Measurements from ENCODE around the gene OTULIN. TPM values are rescaled to one million over a fixed set of nuclear protein-coding genes. Genes with fewer than 3 reads are reported as not detected.
A peak's percentile ranks its signal among the peaks of the same experiment; 100 is the strongest.

The OTULIN gene
- total and polyA plus RNA-seq, 2 of the 13 experiments (the other 11 are each of a cell fraction or from before 2014, with no cell fraction given): 7.0 to 34.8 TPM

DNA sequence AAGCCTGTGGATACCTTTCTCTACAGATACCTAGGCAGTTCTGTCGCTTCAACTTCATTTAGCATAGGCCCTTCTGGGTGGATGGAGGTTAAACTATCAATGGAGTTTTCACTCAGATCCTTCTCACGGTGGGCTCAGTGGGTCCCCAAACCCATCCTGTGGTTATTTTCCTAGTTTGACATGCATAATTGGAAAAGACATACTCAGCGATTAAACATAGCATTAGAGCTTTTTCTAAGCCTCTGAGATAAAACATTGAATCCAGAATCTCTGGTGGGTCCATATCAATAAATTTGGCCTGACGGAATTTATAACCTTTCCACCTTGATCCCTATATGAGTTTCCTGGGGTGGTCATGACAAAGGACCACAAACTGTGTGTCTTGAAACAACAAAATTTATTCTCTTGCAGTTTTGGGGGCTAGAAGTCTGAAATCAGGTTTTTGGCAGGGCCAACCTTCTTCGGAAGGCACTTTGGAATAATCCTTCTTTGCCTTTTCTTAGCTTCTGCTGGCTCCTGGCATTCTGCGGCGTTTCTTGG is 1.7 kb upstream of the OTULIN start:
- H3K4me3 ChIP-seq (replicated peaks in 1 of 3; ENCODE audit: insufficient read depth in 1 of 3, low read depth in 2 of 3, low read length in 3 of 3): no peak overlapping the region
- H3K4me1 ChIP-seq (ENCODE audit: insufficient read depth, low read length): peaks cover 47% of the 10 kb centered on the region
- no peaks in the 10 kb centered on the region for H3K9me3 ChIP-seq (ENCODE audit: low read length)
- in situ Hi-C loops (cut with HindIII; ENCODE audit: extremely low pct_ligation_motif_present, low pct_unique_long_range_greater_than_20kb) (no loop called here), intact Hi-C loops (cut with micrococcal nuclease; ENCODE audit: unreplicated experiment) (loop anchor here (10.0 kb wide), 1 partner anchor 518 kb away; the partner anchor contains the start of gene TRIO)
- no peak overlapping the region for H3K9ac ChIP-seq (ENCODE audit: insufficient read depth, low read depth, low read length)
- BruUV-seq (replicated peaks): no TSS peak
- ATAC-seq (no peak), DNase-seq (ENCODE audit: low spot score) (no peak), FAIRE-seq (no peak)
- peaks cover 29% of the 10 kb centered on the region for H3K79me2 ChIP-seq (ENCODE audit: insufficient read depth, low read length)
- no peak overlapping the region for H2AFZ ChIP-seq (ENCODE audit: low read length)
- 95% methylated on average over 7 of the region's 7 CpGs for whole genome bisulfite sequencing (ENCODE audit: low lambda C conversion rate)
- H3K27me3 ChIP-seq (ENCODE audit: control insufficient read depth in 1 of 2, insufficient read depth in 2 of 2, low read length in 2 of 2): no peaks in the 10 kb centered on the region
- CTCF ChIA-PET (ENCODE audit: low intra/inter-chr PET ratio, low total read pairs): no interaction called here
- no peak overlapping the region for H3K4me2 ChIP-seq (ENCODE audit: low read depth, low read length)
- POLR2A ChIA-PET: no interaction called here
- TF ChIP-seq MAFF (IDR thresholded peaks at IDR 0.05; ENCODE audit: low read depth, low read length): peak; percentile 44; the same call in 1 of the 2 replicates
- TF ChIP-seq, protein P1, sequence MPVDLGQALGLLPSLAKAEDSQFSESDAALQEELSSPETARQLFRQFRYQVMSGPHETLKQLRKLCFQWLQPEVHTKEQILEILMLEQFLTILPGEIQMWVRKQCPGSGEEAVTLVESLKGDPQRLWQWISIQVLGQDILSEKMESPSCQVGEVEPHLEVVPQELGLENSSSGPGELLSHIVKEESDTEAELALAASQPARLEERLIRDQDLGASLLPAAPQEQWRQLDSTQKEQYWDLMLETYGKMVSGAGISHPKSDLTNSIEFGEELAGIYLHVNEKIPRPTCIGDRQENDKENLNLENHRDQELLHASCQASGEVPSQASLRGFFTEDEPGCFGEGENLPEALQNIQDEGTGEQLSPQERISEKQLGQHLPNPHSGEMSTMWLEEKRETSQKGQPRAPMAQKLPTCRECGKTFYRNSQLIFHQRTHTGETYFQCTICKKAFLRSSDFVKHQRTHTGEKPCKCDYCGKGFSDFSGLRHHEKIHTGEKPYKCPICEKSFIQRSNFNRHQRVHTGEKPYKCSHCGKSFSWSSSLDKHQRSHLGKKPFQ (CRISPR knock-in tag; IDR thresholded peaks at IDR 0.05; ENCODE audit: insufficient replicate concordance): no peak
- TF ChIP-seq RXRB (CRISPR knock-in tag; IDR thresholded peaks at IDR 0.05; ENCODE audit: borderline replicate concordance): no peak
- TF ChIP-seq MAFK (conservative IDR thresholded peaks at IDR 0.05 in 1 of 2, IDR thresholded peaks at IDR 0.05 in 1 of 2; ENCODE audit: low read length in 2 of 2): peak; percentile 11 to 59; a peak in 2 of 4 replicates
- no peak overlapping the region for H3K27ac ChIP-seq (ENCODE audit: extremely low read length, insufficient read depth, low read length)
- peaks cover 8% of the 10 kb centered on the region; the same call in 1 of the 2 replicates for H4K20me1 ChIP-seq (ENCODE audit: insufficient read depth, low read length)
- H3K36me3 ChIP-seq (replicated peaks in 1 of 2; ENCODE audit: control insufficient read depth in 1 of 2, insufficient read depth in 2 of 2, low read length in 2 of 2): no peaks in the 10 kb centered on the region; a peak in 1 of 5 replicates

DNA sequence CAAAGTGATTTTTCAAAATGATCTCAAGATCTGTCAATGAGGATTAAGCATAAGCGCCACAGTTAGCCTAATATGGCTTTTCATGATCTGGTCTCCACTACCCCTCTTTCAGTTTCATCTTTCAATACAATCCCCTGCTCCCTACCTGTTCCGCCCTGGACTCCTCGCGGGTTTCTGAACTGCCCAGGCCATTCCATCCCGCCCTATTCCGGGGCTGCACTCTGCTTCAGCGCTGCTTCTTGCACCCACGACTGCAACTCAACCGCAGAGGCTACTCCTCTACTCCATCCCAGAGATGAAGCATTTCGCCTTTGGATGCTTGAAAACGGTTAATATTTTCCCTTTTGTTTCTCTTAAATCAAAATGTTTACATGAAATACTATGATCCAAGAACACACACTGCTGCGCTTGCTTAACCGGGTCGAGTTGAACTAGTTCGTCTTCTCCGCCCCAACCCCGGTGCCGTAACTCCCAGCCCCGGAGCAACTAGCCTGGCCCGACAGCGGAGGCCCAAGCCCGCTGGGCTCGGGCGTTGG is 716 bp upstream of the OTULIN start:
- ChIA-PET CTCF (ENCODE audit: low intra/inter-chr PET ratio, low total read pairs) (no interaction called here), POLR2A (interaction anchor here (1.2 kb wide), 2 partner anchors 9 to 345 kb away, joined by 3 read pairs; no protein-coding TSS in a partner anchor)
- Histone ChIP-seq H3K4me2 (ENCODE audit: low read depth, low read length) (peak overlapping the region; percentile 82), H2AFZ (ENCODE audit: low read length) (peak overlapping the region; percentile 72), H3K4me3 (replicated peaks in 1 of 3; ENCODE audit: insufficient read depth in 1 of 3, low read depth in 2 of 3, low read length in 3 of 3) (peak overlapping the region; percentile 83 to 91 (median 86)), H3K79me2 (ENCODE audit: insufficient read depth, low read length) (peaks cover 39% of the 10 kb centered on the region), H4K20me1 (ENCODE audit: insufficient read depth, low read length) (peaks cover 16% of the 10 kb centered on the region), H3K27me3 (ENCODE audit: control insufficient read depth in 1 of 2, insufficient read depth in 2 of 2, low read length in 2 of 2) (no peaks in the 10 kb centered on the region), H3K9me3 (ENCODE audit: low read length) (no peaks in the 10 kb centered on the region), H3K36me3 (replicated peaks in 1 of 2; ENCODE audit: control insufficient read depth in 1 of 2, insufficient read depth in 2 of 2, low read length in 2 of 2) (no peaks in the 10 kb centered on the region; a peak in 1 of 5 replicates), H3K9ac (ENCODE audit: insufficient read depth, low read depth, low read length) (peak overlapping the region; percentile 76), H3K27ac (ENCODE audit: extremely low read length, insufficient read depth, low read length) (peak overlapping the region; percentile 82), H3K4me1 (ENCODE audit: insufficient read depth, low read length) (peaks cover 58% of the 10 kb centered on the region)
- DNase-seq (ENCODE audit: low spot score) (no peak), FAIRE-seq (no peak), ATAC-seq (peak; percentile 58)
- in situ Hi-C loops (cut with HindIII; ENCODE audit: extremely low pct_ligation_motif_present, low pct_unique_long_range_greater_than_20kb): no loop called here
- BruUV-seq (replicated peaks): TSS peak; percentile 76
- intact Hi-C loops (cut with micrococcal nuclease; ENCODE audit: unreplicated experiment): loop anchor here (2.0 to 10.0 kb wide), 2 partner anchors 345 to 519 kb away; partner anchors contain the start of gene TRIO
- WGBS (ENCODE audit: low lambda C conversion rate): 2% methylated on average over 20 of the region's 24 CpGs
- TF ChIP-seq MAFK (conservative IDR thresholded peaks at IDR 0.05 in 1 of 2, IDR thresholded peaks at IDR 0.05 in 1 of 2; ENCODE audit: low read length in 2 of 2) (no peak), ZNF572 (CRISPR knock-in tag; IDR thresholded peaks at IDR 0.05) (0 out of 2 replicates have a peak, but pooled peaks have one; percentile 26), ZNF564 (CRISPR knock-in tag; IDR thresholded peaks at IDR 0.05) (no peak), MAF1 (CRISPR knock-in tag; IDR thresholded peaks at IDR 0.05; ENCODE audit: borderline replicate concordance) (no peak), TOPORS (CRISPR knock-in tag; IDR thresholded peaks at IDR 0.05) (0 out of 2 replicates have a peak, but pooled peaks have one; percentile 37), KLF11 (CRISPR knock-in tag; IDR thresholded peaks at IDR 0.05) (peak; percentile 46; the same call in 1 of the 2 replicates)
- TF ChIP-seq, protein P2, sequence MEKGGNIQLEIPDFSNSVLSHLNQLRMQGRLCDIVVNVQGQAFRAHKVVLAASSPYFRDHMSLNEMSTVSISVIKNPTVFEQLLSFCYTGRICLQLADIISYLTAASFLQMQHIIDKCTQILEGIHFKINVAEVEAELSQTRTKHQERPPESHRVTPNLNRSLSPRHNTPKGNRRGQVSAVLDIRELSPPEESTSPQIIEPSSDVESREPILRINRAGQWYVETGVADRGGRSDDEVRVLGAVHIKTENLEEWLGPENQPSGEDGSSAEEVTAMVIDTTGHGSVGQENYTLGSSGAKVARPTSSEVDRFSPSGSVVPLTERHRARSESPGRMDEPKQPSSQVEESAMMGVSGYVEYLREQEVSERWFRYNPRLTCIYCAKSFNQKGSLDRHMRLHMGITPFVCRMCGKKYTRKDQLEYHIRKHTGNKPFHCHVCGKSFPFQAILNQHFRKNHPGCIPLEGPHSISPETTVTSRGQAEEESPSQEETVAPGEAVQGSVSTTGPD (CRISPR knock-in tag; IDR thresholded peaks at IDR 0.05): no peak
- TF ChIP-seq, protein P3, sequence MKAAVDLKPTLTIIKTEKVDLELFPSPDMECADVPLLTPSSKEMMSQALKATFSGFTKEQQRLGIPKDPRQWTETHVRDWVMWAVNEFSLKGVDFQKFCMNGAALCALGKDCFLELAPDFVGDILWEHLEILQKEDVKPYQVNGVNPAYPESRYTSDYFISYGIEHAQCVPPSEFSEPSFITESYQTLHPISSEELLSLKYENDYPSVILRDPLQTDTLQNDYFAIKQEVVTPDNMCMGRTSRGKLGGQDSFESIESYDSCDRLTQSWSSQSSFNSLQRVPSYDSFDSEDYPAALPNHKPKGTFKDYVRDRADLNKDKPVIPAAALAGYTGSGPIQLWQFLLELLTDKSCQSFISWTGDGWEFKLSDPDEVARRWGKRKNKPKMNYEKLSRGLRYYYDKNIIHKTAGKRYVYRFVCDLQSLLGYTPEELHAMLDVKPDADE (CRISPR knock-in tag; IDR thresholded peaks at IDR 0.05): no peak

All from HepG2 (cell line).